PC-3 (cell line): ENCODE measurements around the gene LAMB4. TPM values are rescaled to one million over a fixed set of nuclear protein-coding genes. Genes with fewer than 3 reads are reported as not detected.

ENCODE experiments used
- ATAC-seq: fragments of 200-7000 bp; cut with Tn5 transposase; 2 replicates; pipeline ENCODE4 v1.9.1; 2020; ENCODE audit warnings: mild to moderate bottlenecking, moderate library complexity
- BruUV-seq: library from RNA; stranded (reverse); fragments of 400-500 nt; replicated peaks from 2 replicates; lab custom pipeline; 2021; lab: Mats Ljungman, UMichigan
- CTCF ChIA-PET: fragments of 300-600 bp; sonication (Branson Sonifier 250); formaldehyde crosslinking; loops from one replicate; lab custom pipeline; 2022; ENCODE audit warnings: antibody characterized with exemption; lab: Charles Lee
- POLR2A ChIA-PET: fragments of 300-600 bp; sonication (Branson Sonifier 250); formaldehyde crosslinking; loops from one replicate; lab custom pipeline; 2022; ENCODE audit warnings: antibody characterized with exemption; ENCODE audit not compliant: unreplicated experiment; lab: Charles Lee
- DNase-seq: peaks from one replicate; pipeline ENCODE4 v3.0.0-alpha.2; 2015
- H2AFZ ChIP-seq: fragments of 300-600 bp; sonication (generic); 2 replicates; pipeline ENCODE4 v1.6.0; 2016; ENCODE audit warnings: antibody characterized with exemption, low read length
- H3F3A ChIP-seq: fragments of 300-600 bp; sonication (generic); one replicate; pipeline ENCODE4 v1.6.0; 2017; ENCODE audit warnings: antibody characterized with exemption, low read length, control low read depth, mild to moderate bottlenecking; ENCODE audit not compliant: unreplicated experiment
- H3K27ac ChIP-seq: fragments of 300-600 bp; sonication (generic); 2 replicates; pipeline ENCODE4 v1.5.1; 2016; ENCODE audit warnings: mild to moderate bottlenecking, low read length
- H3K27me3 ChIP-seq: fragments of 300-600 bp; sonication (generic); 2 replicates; pipeline ENCODE4 v1.6.1; 2016; ENCODE audit warnings: low read length, mixed read lengths
- H3K36me3 ChIP-seq: fragments of 300-600 bp; sonication (generic); 2 replicates; pipeline ENCODE4 v1.6.1; 2016; ENCODE audit warnings: low read depth, mixed run types, low read length, mixed read lengths
- H3K4me1 ChIP-seq: fragments of 300-600 bp; sonication (generic); 2 replicates; pipeline ENCODE4 v1.5.1; 2016; ENCODE audit warnings: low read length; ENCODE audit not compliant: insufficient read depth
- H3K4me2 ChIP-seq: fragments of 300-600 bp; sonication (generic); 2 replicates; pipeline ENCODE4 v1.6.0; 2016; ENCODE audit warnings: low read length
- H3K4me3 ChIP-seq: fragments of 300-600 bp; sonication (generic); 2 replicates; pipeline ENCODE4 v1.5.1; 2016; ENCODE audit warnings: mild to moderate bottlenecking, low read length, mixed read lengths
- H3K79me2 ChIP-seq: fragments of 300-600 bp; sonication (generic); 2 replicates; pipeline ENCODE4 v1.6.1; 2017; ENCODE audit warnings: low read length, mixed read lengths
- H3K9ac ChIP-seq: fragments of 300-600 bp; sonication (generic); 2 replicates; pipeline ENCODE4 v1.6.0; 2016; ENCODE audit warnings: mild to moderate bottlenecking, low read length
- H3K9me2 ChIP-seq: fragments of 300-600 bp; sonication (generic); replicated peaks from 2 replicates; pipeline ENCODE4 v1.6.1; 2016; ENCODE audit warnings: mixed run types, low read length, mixed read lengths
- H3K9me3 ChIP-seq: fragments of 300-600 bp; sonication (generic); 2 replicates; pipeline ENCODE4 v1.6.1; 2016; ENCODE audit warnings: low read length, mixed read lengths
- H4K20me1 ChIP-seq: fragments of 300-600 bp; sonication (generic); 2 replicates; pipeline ENCODE4 v1.6.1; 2016; ENCODE audit warnings: low read length, mixed read lengths
- EZH2 ChIP-seq: fragments of 300-600 bp; sonication (generic); IDR thresholded peaks from one replicate; pipeline ENCODE4 v1.6.1; 2017; ENCODE audit warnings: antibody characterized with exemption, mild to moderate bottlenecking, low read length; ENCODE audit not compliant: unreplicated experiment
- EZH2phosphoT487 ChIP-seq: fragments of 300-600 bp; sonication (generic); IDR thresholded peaks from 2 replicates; pipeline ENCODE4 v1.6.1; 2018; ENCODE audit warnings: mild to moderate bottlenecking, antibody characterized with exemption, low read length, borderline replicate concordance
- intact Hi-C: fragments of 100-400 bp; cut with micrococcal nuclease; formaldehyde crosslinking; loops from 2 replicates; pipeline ENCODE4 v1.9.0; 2023
- total RNA-seq: library from RNA; depleted of rRNA; stranded (reverse); fragments of >200 nt; gene quantifications from 2 replicates; pipeline ENCODE4 v1.2.3, GENCODE V29; 2014
- TF ChIP-seq, protein P1 (sequence below): fragments of 300-600 bp; sonication (generic); conservative IDR thresholded peaks from 2 replicates; pipeline ENCODE4 v1.5.1; 2017; ENCODE audit warnings: antibody characterized with exemption, low read depth, mild to moderate bottlenecking, low read length

The LAMB4 gene
- total RNA-seq, 1 experiment from 2014 or later, result 0.04 TPM

DNA sequence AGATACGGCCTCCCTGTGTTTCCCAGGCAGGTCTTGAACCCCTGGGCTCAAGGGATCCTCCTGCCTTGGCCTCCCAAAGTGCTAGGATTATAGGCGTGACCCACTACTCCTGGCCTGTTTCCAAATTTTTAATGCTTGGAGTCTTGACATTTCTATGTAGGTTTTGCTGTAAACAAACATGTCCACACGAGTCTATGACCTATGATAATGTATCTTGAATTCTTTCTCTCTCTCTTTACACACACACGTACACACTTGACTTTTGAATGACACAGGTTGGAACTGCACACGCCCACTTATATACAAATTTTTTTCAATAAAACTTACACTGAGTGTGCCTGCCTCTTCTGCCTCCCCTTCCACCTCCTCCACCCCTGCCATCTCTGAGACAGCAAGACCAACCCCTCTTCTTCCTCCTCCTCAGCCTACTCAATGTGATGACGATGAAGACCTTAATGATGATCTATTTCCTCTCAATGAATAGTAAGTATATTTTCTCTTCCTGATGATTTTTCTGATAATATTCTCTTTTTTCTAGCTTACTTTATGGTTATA is 83.1 kb downstream of the LAMB4 start:
- TF ChIP-seq EZH2, result no peak
- TF ChIP-seq, protein P1, sequence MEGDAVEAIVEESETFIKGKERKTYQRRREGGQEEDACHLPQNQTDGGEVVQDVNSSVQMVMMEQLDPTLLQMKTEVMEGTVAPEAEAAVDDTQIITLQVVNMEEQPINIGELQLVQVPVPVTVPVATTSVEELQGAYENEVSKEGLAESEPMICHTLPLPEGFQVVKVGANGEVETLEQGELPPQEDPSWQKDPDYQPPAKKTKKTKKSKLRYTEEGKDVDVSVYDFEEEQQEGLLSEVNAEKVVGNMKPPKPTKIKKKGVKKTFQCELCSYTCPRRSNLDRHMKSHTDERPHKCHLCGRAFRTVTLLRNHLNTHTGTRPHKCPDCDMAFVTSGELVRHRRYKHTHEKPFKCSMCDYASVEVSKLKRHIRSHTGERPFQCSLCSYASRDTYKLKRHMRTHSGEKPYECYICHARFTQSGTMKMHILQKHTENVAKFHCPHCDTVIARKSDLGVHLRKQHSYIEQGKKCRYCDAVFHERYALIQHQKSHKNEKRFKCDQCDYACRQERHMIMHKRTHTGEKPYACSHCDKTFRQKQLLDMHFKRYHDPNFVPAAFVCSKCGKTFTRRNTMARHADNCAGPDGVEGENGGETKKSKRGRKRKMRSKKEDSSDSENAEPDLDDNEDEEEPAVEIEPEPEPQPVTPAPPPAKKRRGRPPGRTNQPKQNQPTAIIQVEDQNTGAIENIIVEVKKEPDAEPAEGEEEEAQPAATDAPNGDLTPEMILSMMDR, result no peak
- TF ChIP-seq EZH2phosphoT487, result no peak
- no peaks in the 10 kb centered on the region for H3F3A ChIP-seq
- H3K27ac ChIP-seq, result no peak overlapping the region
- no peaks in the 10 kb centered on the region for H3K79me2 ChIP-seq
- ChIA-PET CTCF (no interaction called here), POLR2A (interaction anchor here (0.7 kb wide), 1 partner anchor 52 kb away, joined by 3 read pairs; no protein-coding TSS in a partner anchor)
- intact Hi-C loops, result no loop called here
- H3K9me2 ChIP-seq, result no peaks in the 10 kb centered on the region
- no peaks in the 10 kb centered on the region for H4K20me1 ChIP-seq
- H3K27me3 ChIP-seq, result no peaks in the 10 kb centered on the region
- no peak overlapping the region for H2AFZ ChIP-seq
- no peaks in the 10 kb centered on the region for H3K9me3 ChIP-seq
- H3K36me3 ChIP-seq, result no peaks in the 10 kb centered on the region
- no peak overlapping the region for H3K4me3 ChIP-seq
- no peaks in the 10 kb centered on the region for H3K4me1 ChIP-seq
- H3K9ac ChIP-seq, result no peak overlapping the region
- no peak overlapping the region for H3K4me2 ChIP-seq
- no TSS peak for BruUV-seq
- DNase-seq, result no peak
- no peak for ATAC-seq

DNA sequence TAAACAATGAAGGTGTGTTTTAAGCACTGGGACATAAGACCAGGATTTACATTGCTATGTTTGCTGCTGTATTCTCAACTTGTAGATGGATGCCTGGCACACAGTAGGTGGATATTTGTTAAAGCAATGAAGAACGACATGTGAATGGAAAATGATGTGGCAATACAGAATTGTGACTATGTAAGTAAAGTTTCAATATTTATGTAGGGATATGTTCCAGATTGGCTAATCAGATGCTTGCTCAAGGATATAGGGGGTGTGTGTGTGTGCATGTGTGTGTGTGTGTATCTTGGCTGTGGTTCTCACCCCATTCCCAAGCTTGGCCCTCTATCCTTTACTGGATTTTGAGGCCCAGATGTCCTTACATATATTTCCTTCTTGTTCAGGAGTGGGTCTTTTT is 84.5 kb downstream of the LAMB4 start:
- Histone ChIP-seq H3K27ac (no peak overlapping the region), H3K9me2 (no peaks in the 10 kb centered on the region), H3K27me3 (no peaks in the 10 kb centered on the region), H2AFZ (no peak overlapping the region), H3K9ac (no peak overlapping the region), H3K79me2 (no peaks in the 10 kb centered on the region), H3K36me3 (no peaks in the 10 kb centered on the region), H3K4me1 (no peaks in the 10 kb centered on the region), H3K4me2 (no peak overlapping the region), H3K4me3 (no peak overlapping the region), H3F3A (no peaks in the 10 kb centered on the region), H3K9me3 (no peaks in the 10 kb centered on the region), H4K20me1 (no peaks in the 10 kb centered on the region)
- POLR2A ChIA-PET, result interaction anchor here (0.6 kb wide), 1 partner anchor 51 kb away, joined by 5 read pairs; no protein-coding TSS in a partner anchor
- no TSS peak for BruUV-seq
- intact Hi-C loops, result no loop called here
- no peak for DNase-seq
- CTCF ChIA-PET, result no interaction called here
- TF ChIP-seq, protein P1, result no peak
- no peak for TF ChIP-seq EZH2phosphoT487
- TF ChIP-seq EZH2, result no peak
- ATAC-seq, result no peak

DNA sequence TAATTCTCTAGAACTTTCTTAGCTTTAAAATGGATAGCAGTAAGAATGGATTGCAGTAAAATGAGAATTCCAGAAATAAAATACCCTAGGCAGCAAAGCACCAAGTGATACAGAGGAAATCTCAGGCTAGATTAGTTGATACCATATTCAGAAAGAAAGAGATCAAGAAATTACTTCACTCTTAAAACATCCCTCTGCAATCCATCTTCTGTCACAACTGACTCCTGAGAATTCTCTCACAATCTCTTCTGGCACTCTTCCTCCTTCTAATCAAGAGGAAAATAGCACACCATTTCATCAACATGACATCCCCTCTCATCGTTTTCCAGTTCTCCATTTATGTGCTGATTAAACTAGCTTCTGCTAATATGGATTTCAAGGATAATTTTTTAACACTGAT is 85.0 kb downstream of the LAMB4 start:
- no peaks in the 10 kb centered on the region for H3K79me2 ChIP-seq
- intact Hi-C loops, result no loop called here
- no peaks in the 10 kb centered on the region for H3K9me3 ChIP-seq
- no peak overlapping the region for H3K4me3 ChIP-seq
- ATAC-seq (no peak), DNase-seq (no peak)
- BruUV-seq, result no TSS peak
- no peak overlapping the region for H3K4me2 ChIP-seq
- no peak overlapping the region for H3K9ac ChIP-seq
- no peak overlapping the region for H2AFZ ChIP-seq
- H3K9me2 ChIP-seq, result no peaks in the 10 kb centered on the region
- no peaks in the 10 kb centered on the region for H3K4me1 ChIP-seq
- POLR2A ChIA-PET, result no interaction called here
- H4K20me1 ChIP-seq, result no peaks in the 10 kb centered on the region
- no peaks in the 10 kb centered on the region for H3K27me3 ChIP-seq
- H3K27ac ChIP-seq, result no peak overlapping the region
- CTCF ChIA-PET, result interaction anchor here (0.6 kb wide), 1 partner anchor 73 kb away, joined by 3 read pairs; no protein-coding TSS in a partner anchor
- TF ChIP-seq, protein P1, result no peak
- no peak for TF ChIP-seq EZH2
- no peak for TF ChIP-seq EZH2phosphoT487
- no peaks in the 10 kb centered on the region for H3F3A ChIP-seq
- no peaks in the 10 kb centered on the region for H3K36me3 ChIP-seq
